Ishikawa (cell line): Measurements from ENCODE around the gene PIP4K2A.

Source experiments
- CEBPB ChIP-seq: IDR thresholded peaks from 2 replicates; pipeline ENCODE4 v1.6.1; 2012
- CREB1 ChIP-seq: IDR thresholded peaks from 2 replicates; pipeline ENCODE4 v1.6.1; 2012; ENCODE audit warnings: low read depth
- EGR1 ChIP-seq: IDR thresholded peaks from 2 replicates; pipeline ENCODE4 v1.6.1; 2012
- EP300 ChIP-seq: IDR thresholded peaks from 2 replicates; pipeline ENCODE4 v1.6.1; 2012; ENCODE audit warnings: borderline replicate concordance
- FOXM1 ChIP-seq: IDR thresholded peaks from 2 replicates; pipeline ENCODE4 v1.6.1; 2012; ENCODE audit warnings: low read depth, borderline replicate concordance
- RAD21 ChIP-seq: IDR thresholded peaks from 2 replicates; pipeline ENCODE4 v1.6.1; 2012; ENCODE audit warnings: low read depth
- REST ChIP-seq: IDR thresholded peaks from 2 replicates; pipeline ENCODE4 v1.6.1; 2012; ENCODE audit warnings: low read depth, mild to moderate bottlenecking
- TAF1 ChIP-seq: IDR thresholded peaks from 2 replicates; pipeline ENCODE4 v1.6.1; 2012; ENCODE audit warnings: low read depth, mild to moderate bottlenecking
- TEAD4 ChIP-seq: IDR thresholded peaks from 2 replicates; pipeline ENCODE4 v1.6.1; 2012
- YY1 ChIP-seq: IDR thresholded peaks from 2 replicates; pipeline ENCODE4 v1.6.1; 2012; ENCODE audit warnings: low read depth
- ZBTB7A ChIP-seq: IDR thresholded peaks from 2 replicates; pipeline ENCODE4 v1.6.1; 2012; ENCODE audit warnings: low read depth
- TF ChIP-seq, protein P1 (sequence below): IDR thresholded peaks from 2 replicates; pipeline ENCODE4 v1.6.1; 2012
- TF ChIP-seq, protein P2 (sequence below): IDR thresholded peaks from 2 replicates; pipeline ENCODE4 v1.6.1; 2012

DNA sequence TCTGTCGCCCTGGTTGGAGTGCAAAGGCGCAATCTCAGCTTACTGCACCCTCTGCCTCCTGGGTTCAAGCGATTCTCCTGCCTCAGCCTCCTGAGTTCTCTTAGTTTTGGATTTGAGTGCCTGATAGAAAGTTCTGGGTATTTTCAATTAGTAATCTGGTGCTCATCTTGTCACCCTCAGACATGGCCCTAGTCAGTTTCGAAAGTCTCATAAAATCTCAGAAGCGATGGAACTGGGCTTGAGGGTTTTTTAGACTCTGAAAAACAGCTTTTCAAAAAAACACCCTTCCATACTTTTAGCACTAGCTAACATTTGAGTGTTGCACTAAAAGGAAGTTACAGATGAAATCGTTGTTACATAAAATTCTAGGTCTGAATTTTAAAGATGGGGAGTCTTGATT, 9.4 kb upstream of the PIP4K2A start:
- TF ChIP-seq CREB1 (no peak), TAF1 (no peak), YY1 (no peak), ZBTB7A (no peak), CEBPB (no peak), RAD21 (no peak), EP300 (no peak), REST (no peak), TEAD4 (no peak), FOXM1 (no peak), EGR1 (no peak)
- TF ChIP-seq, protein P1, sequence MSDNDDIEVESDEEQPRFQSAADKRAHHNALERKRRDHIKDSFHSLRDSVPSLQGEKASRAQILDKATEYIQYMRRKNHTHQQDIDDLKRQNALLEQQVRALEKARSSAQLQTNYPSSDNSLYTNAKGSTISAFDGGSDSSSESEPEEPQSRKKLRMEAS, result no peak
- TF ChIP-seq, protein P2, sequence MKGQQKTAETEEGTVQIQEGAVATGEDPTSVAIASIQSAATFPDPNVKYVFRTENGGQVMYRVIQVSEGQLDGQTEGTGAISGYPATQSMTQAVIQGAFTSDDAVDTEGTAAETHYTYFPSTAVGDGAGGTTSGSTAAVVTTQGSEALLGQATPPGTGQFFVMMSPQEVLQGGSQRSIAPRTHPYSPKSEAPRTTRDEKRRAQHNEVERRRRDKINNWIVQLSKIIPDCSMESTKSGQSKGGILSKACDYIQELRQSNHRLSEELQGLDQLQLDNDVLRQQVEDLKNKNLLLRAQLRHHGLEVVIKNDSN, result no peak
